PC-3 (cell line): Measurements from ENCODE around the gene RAP1GAP2. TPM values are rescaled to one million over a fixed set of nuclear protein-coding genes. Genes with fewer than 3 reads are reported as not detected.

ENCODE experiments used
- ATAC-seq: fragments of 200-7000 bp; cut with Tn5 transposase; 2 replicates; pipeline ENCODE4 v1.9.1; 2020; ENCODE audit warnings: mild to moderate bottlenecking, moderate library complexity
- BruUV-seq: library from RNA; stranded (reverse); fragments of 400-500 nt; replicated peaks from 2 replicates; lab custom pipeline; 2021; lab: Mats Ljungman, UMichigan
- CTCF ChIA-PET: fragments of 300-600 bp; sonication (Branson Sonifier 250); formaldehyde crosslinking; loops from one replicate; lab custom pipeline; 2022; ENCODE audit warnings: antibody characterized with exemption; lab: Charles Lee
- POLR2A ChIA-PET: fragments of 300-600 bp; sonication (Branson Sonifier 250); formaldehyde crosslinking; loops from one replicate; lab custom pipeline; 2022; ENCODE audit warnings: antibody characterized with exemption; ENCODE audit not compliant: unreplicated experiment; lab: Charles Lee
- DNase-seq: peaks from one replicate; pipeline ENCODE4 v3.0.0-alpha.2; 2015
- H2AFZ ChIP-seq: fragments of 300-600 bp; sonication (generic); 2 replicates; pipeline ENCODE4 v1.6.0; 2016; ENCODE audit warnings: antibody characterized with exemption, low read length
- H3F3A ChIP-seq: fragments of 300-600 bp; sonication (generic); one replicate; pipeline ENCODE4 v1.6.0; 2017; ENCODE audit warnings: antibody characterized with exemption, low read length, control low read depth, mild to moderate bottlenecking; ENCODE audit not compliant: unreplicated experiment
- H3K27ac ChIP-seq: fragments of 300-600 bp; sonication (generic); 2 replicates; pipeline ENCODE4 v1.5.1; 2016; ENCODE audit warnings: mild to moderate bottlenecking, low read length
- H3K27me3 ChIP-seq: fragments of 300-600 bp; sonication (generic); 2 replicates; pipeline ENCODE4 v1.6.1; 2016; ENCODE audit warnings: low read length, mixed read lengths
- H3K36me3 ChIP-seq: fragments of 300-600 bp; sonication (generic); 2 replicates; pipeline ENCODE4 v1.6.1; 2016; ENCODE audit warnings: low read depth, mixed run types, low read length, mixed read lengths
- H3K4me1 ChIP-seq: fragments of 300-600 bp; sonication (generic); 2 replicates; pipeline ENCODE4 v1.5.1; 2016; ENCODE audit warnings: low read length; ENCODE audit not compliant: insufficient read depth
- H3K4me2 ChIP-seq: fragments of 300-600 bp; sonication (generic); 2 replicates; pipeline ENCODE4 v1.6.0; 2016; ENCODE audit warnings: low read length
- H3K4me3 ChIP-seq: fragments of 300-600 bp; sonication (generic); 2 replicates; pipeline ENCODE4 v1.5.1; 2016; ENCODE audit warnings: mild to moderate bottlenecking, low read length, mixed read lengths
- H3K79me2 ChIP-seq: fragments of 300-600 bp; sonication (generic); 2 replicates; pipeline ENCODE4 v1.6.1; 2017; ENCODE audit warnings: low read length, mixed read lengths
- H3K9ac ChIP-seq: fragments of 300-600 bp; sonication (generic); 2 replicates; pipeline ENCODE4 v1.6.0; 2016; ENCODE audit warnings: mild to moderate bottlenecking, low read length
- H3K9me2 ChIP-seq: fragments of 300-600 bp; sonication (generic); replicated peaks from 2 replicates; pipeline ENCODE4 v1.6.1; 2016; ENCODE audit warnings: mixed run types, low read length, mixed read lengths
- H3K9me3 ChIP-seq: fragments of 300-600 bp; sonication (generic); 2 replicates; pipeline ENCODE4 v1.6.1; 2016; ENCODE audit warnings: low read length, mixed read lengths
- H4K20me1 ChIP-seq: fragments of 300-600 bp; sonication (generic); 2 replicates; pipeline ENCODE4 v1.6.1; 2016; ENCODE audit warnings: low read length, mixed read lengths
- CTCF ChIP-seq: fragments of 300-600 bp; sonication (generic); conservative IDR thresholded peaks from 2 replicates; pipeline ENCODE4 v1.5.1; 2017; ENCODE audit warnings: antibody characterized with exemption, low read depth, mild to moderate bottlenecking, low read length
- EZH2 ChIP-seq: fragments of 300-600 bp; sonication (generic); IDR thresholded peaks from one replicate; pipeline ENCODE4 v1.6.1; 2017; ENCODE audit warnings: antibody characterized with exemption, mild to moderate bottlenecking, low read length; ENCODE audit not compliant: unreplicated experiment
- EZH2phosphoT487 ChIP-seq: fragments of 300-600 bp; sonication (generic); IDR thresholded peaks from 2 replicates; pipeline ENCODE4 v1.6.1; 2018; ENCODE audit warnings: mild to moderate bottlenecking, antibody characterized with exemption, low read length, borderline replicate concordance
- intact Hi-C: fragments of 100-400 bp; cut with micrococcal nuclease; formaldehyde crosslinking; loops from 2 replicates; pipeline ENCODE4 v1.9.0; 2023
- total RNA-seq: library from RNA; depleted of rRNA; stranded (reverse); fragments of >200 nt; gene quantifications from 2 replicates; pipeline ENCODE4 v1.2.3, GENCODE V29; 2014

The RAP1GAP2 gene
- total RNA-seq, 1 experiment from 2014 or later, result 14.5 TPM

- POLR2A ChIA-PET, result no interaction called here
- H3F3A ChIP-seq, result no peaks in the 10 kb centered on the region
- peaks cover 9% of the 10 kb centered on the region for H3K4me1 ChIP-seq
- H3K27me3 ChIP-seq, result no peaks in the 10 kb centered on the region
- no peak overlapping the region for H3K4me2 ChIP-seq
- no peaks in the 10 kb centered on the region for H3K79me2 ChIP-seq
- H2AFZ ChIP-seq, result no peak overlapping the region
- H3K9ac ChIP-seq, result no peak overlapping the region
- H4K20me1 ChIP-seq, result no peaks in the 10 kb centered on the region
- no peak for ATAC-seq
- intact Hi-C loops, result no loop called here
- TF ChIP-seq EZH2 (no peak), CTCF (no peak), EZH2phosphoT487 (no peak)
- CTCF ChIA-PET, result no interaction called here
- no TSS peak for BruUV-seq
- DNase-seq, result no peak
- no peaks in the 10 kb centered on the region for H3K9me3 ChIP-seq
- H3K36me3 ChIP-seq, result peaks cover 20% of the 10 kb centered on the region
- no peaks in the 10 kb centered on the region for H3K9me2 ChIP-seq
- no peak overlapping the region for H3K27ac ChIP-seq
- H3K4me3 ChIP-seq, result no peak overlapping the region
These were observed 229.3 kb downstream of the RAP1GAP2 start for GRCh38 chr17:3025421-3026124.

- H3F3A ChIP-seq, result no peaks in the 10 kb centered on the region
- no peaks in the 10 kb centered on the region for H3K79me2 ChIP-seq
- peaks cover 9% of the 10 kb centered on the region for H3K4me1 ChIP-seq
- no TSS peak for BruUV-seq
- H3K27ac ChIP-seq, result no peak overlapping the region
- peaks cover 17% of the 10 kb centered on the region for H3K36me3 ChIP-seq
- no peak overlapping the region for H3K4me3 ChIP-seq
- no peak for DNase-seq
- ChIA-PET CTCF (no interaction called here), POLR2A (no interaction called here)
- no peaks in the 10 kb centered on the region for H3K9me2 ChIP-seq
- intact Hi-C loops, result no loop called here
- TF ChIP-seq EZH2phosphoT487 (no peak), CTCF (no peak), EZH2 (no peak)
- no peak overlapping the region for H2AFZ ChIP-seq
- no peaks in the 10 kb centered on the region for H4K20me1 ChIP-seq
- H3K9me3 ChIP-seq, result no peaks in the 10 kb centered on the region
- no peak overlapping the region for H3K4me2 ChIP-seq
- no peak for ATAC-seq
- H3K9ac ChIP-seq, result no peak overlapping the region
- H3K27me3 ChIP-seq, result no peaks in the 10 kb centered on the region
These were observed 230.1 kb downstream of the RAP1GAP2 start for GRCh38 chr17:3026125-3026855.
